Activated naive CD8-positive, alpha-beta T cell (primary cell): ENCODE data around the gene RSF1.
"Not testable (repeated sequence)": the region's sequence is repeated elsewhere in the genome, so short reads cannot be mapped to it uniquely, and the experiment has no call there.

ENCODE experiments used
- H3K27ac Mint-ChIP-seq: one replicate; pipeline ENCODE4 v1.8.0; 2021; ENCODE audit warnings: mixed read lengths
- H3K27me3 Mint-ChIP-seq: one replicate; pipeline ENCODE4 v1.8.0; 2021; ENCODE audit warnings: mixed read lengths
- H3K36me3 Mint-ChIP-seq: one replicate; pipeline ENCODE4 v1.8.0; 2021; ENCODE audit warnings: mixed read lengths
- H3K4me1 Mint-ChIP-seq: one replicate; pipeline ENCODE4 v1.8.0; 2021; ENCODE audit warnings: low read depth, mixed read lengths
- H3K4me3 Mint-ChIP-seq: one replicate; pipeline ENCODE4 v1.8.0; 2021; ENCODE audit warnings: mild to moderate bottlenecking, mixed read lengths
- H3K9me3 Mint-ChIP-seq: one replicate; pipeline ENCODE4 v1.8.0; 2021; ENCODE audit warnings: low read depth, mixed read lengths

The RSF1 gene

GRCh38 chr11:77658213-77659013, 162.1 kb downstream of the RSF1 start:
- H3K4me1 Mint-ChIP-seq: no peaks in the 10 kb centered on the region
- H3K27ac Mint-ChIP-seq: no peak overlapping the region
- H3K36me3 Mint-ChIP-seq: no peaks in the 10 kb centered on the region
- no peaks in the 10 kb centered on the region for H3K27me3 Mint-ChIP-seq
- no peak overlapping the region for H3K4me3 Mint-ChIP-seq
- no peaks in the 10 kb centered on the region for H3K9me3 Mint-ChIP-seq

- Mint-ChIP-seq H3K9me3 (no peaks in the 10 kb centered on the region), H3K27me3 (no peaks in the 10 kb centered on the region), H3K27ac (no peak overlapping the region), H3K4me1 (no peaks in the 10 kb centered on the region), H3K36me3 (no peaks in the 10 kb centered on the region), H3K4me3 (no peak overlapping the region)
Observed at GRCh38 chr11:77656362-77656761, 164.2 kb downstream of the RSF1 start.

GRCh38 chr11:77654770-77655434, 165.6 kb downstream of the RSF1 start:
- Mint-ChIP-seq H3K36me3 (no peaks in the 10 kb centered on the region), H3K27ac (no peak overlapping the region), H3K9me3 (no peaks in the 10 kb centered on the region), H3K4me1 (no peaks in the 10 kb centered on the region), H3K27me3 (peaks cover 2% of the 10 kb centered on the region), H3K4me3 (no peak overlapping the region)

- Mint-ChIP-seq H3K9me3 (no peaks in the 10 kb centered on the region), H3K4me1 (no peaks in the 10 kb centered on the region), H3K4me3 (no peak overlapping the region), H3K27me3 (peaks cover 7% of the 10 kb centered on the region), H3K27ac (no peak overlapping the region), H3K36me3 (no peaks in the 10 kb centered on the region)
Observed at GRCh38 chr11:77650123-77650522, 170.4 kb downstream of the RSF1 start.

GRCh38 chr11:77647654-77648305, 172.7 kb downstream of the RSF1 start:
- Mint-ChIP-seq H3K4me1 (no peaks in the 10 kb centered on the region), H3K4me3 (no peak overlapping the region), H3K9me3 (no peaks in the 10 kb centered on the region), H3K36me3 (no peaks in the 10 kb centered on the region), H3K27ac (no peak overlapping the region), H3K27me3 (peaks cover 9% of the 10 kb centered on the region)

GRCh38 chr11:77644887-77645286, 175.6 kb downstream of the RSF1 start:
- peaks cover 8% of the 10 kb centered on the region for H3K27me3 Mint-ChIP-seq
- H3K4me1 Mint-ChIP-seq: no peaks in the 10 kb centered on the region
- no peak overlapping the region for H3K27ac Mint-ChIP-seq
- H3K4me3 Mint-ChIP-seq: no peak overlapping the region
- peaks cover 3% of the 10 kb centered on the region for H3K36me3 Mint-ChIP-seq
- no peaks in the 10 kb centered on the region for H3K9me3 Mint-ChIP-seq

- no peaks in the 10 kb centered on the region for H3K9me3 Mint-ChIP-seq
- H3K4me1 Mint-ChIP-seq: peaks cover 7% of the 10 kb centered on the region
- no peak overlapping the region for H3K4me3 Mint-ChIP-seq
- peaks cover 7% of the 10 kb centered on the region for H3K27me3 Mint-ChIP-seq
- peaks cover 5% of the 10 kb centered on the region for H3K36me3 Mint-ChIP-seq
- H3K27ac Mint-ChIP-seq: no peak overlapping the region
Observed at GRCh38 chr11:77642228-77642627, 178.3 kb downstream of the RSF1 start.

- H3K27me3 Mint-ChIP-seq: no peaks in the 10 kb centered on the region
- peak within 1 kb of the TSS; percentile 99 for H3K27ac Mint-ChIP-seq
- H3K4me3 Mint-ChIP-seq: peak within 1 kb of the TSS; percentile 96
- H3K36me3 Mint-ChIP-seq: peaks cover 13% of the 10 kb centered on the region
- peaks cover 40% of the 10 kb centered on the region for H3K4me1 Mint-ChIP-seq
- H3K9me3 Mint-ChIP-seq: no peaks in the 10 kb centered on the region
Observed at GRCh38 chr11:77637345-77638165, 183.0 kb downstream of the RSF1 start, which contains the start of gene CLNS1A. CLNS1A (minus strand) TSS chr11:77637794; CDS start chr11:77637714, 80 bp downstream.

GRCh38 chr11:77636731-77637344, 183.7 kb downstream of the RSF1 start:
- no peaks in the 10 kb centered on the region for H3K9me3 Mint-ChIP-seq
- H3K36me3 Mint-ChIP-seq: peaks cover 15% of the 10 kb centered on the region
- peak overlapping the region; percentile 99 for H3K27ac Mint-ChIP-seq
- no peaks in the 10 kb centered on the region for H3K27me3 Mint-ChIP-seq
- H3K4me3 Mint-ChIP-seq: peak overlapping the region; percentile 96
- H3K4me1 Mint-ChIP-seq: peaks cover 45% of the 10 kb centered on the region

GRCh38 chr11:77633926-77634325, 186.6 kb downstream of the RSF1 start:
- Mint-ChIP-seq H3K4me3 (peak overlapping the region; percentile 20), H3K27ac (peak overlapping the region; percentile 64), H3K4me1 (peaks cover 58% of the 10 kb centered on the region)

GRCh38 chr11:77630157-77630710, 190.3 kb downstream of the RSF1 start:
- H3K4me3 Mint-ChIP-seq: no peak overlapping the region
- H3K36me3 Mint-ChIP-seq: peaks cover 8% of the 10 kb centered on the region
- H3K27me3 Mint-ChIP-seq: no peaks in the 10 kb centered on the region
- H3K27ac Mint-ChIP-seq: peak overlapping the region; percentile 12
- peaks cover 42% of the 10 kb centered on the region for H3K4me1 Mint-ChIP-seq
- no peaks in the 10 kb centered on the region for H3K9me3 Mint-ChIP-seq

More at GRCh38 chr11:77633926-77634325, 186.6 kb downstream of the RSF1 start:
- H3K27me3 Mint-ChIP-seq, H3K9me3 Mint-ChIP-seq: not testable (repeated sequence)
- H3K36me3 Mint-ChIP-seq: peaks cover 12% of the 10 kb centered on the region

GRCh38 chr11:77619576-77620198, 200.8 kb downstream of the RSF1 start:
- Mint-ChIP-seq H3K4me3 (no peak overlapping the region), H3K36me3 (peaks cover 16% of the 10 kb centered on the region), H3K9me3 (no peaks in the 10 kb centered on the region), H3K27ac (no peak overlapping the region), H3K4me1 (no peaks in the 10 kb centered on the region), H3K27me3 (no peaks in the 10 kb centered on the region)

GRCh38 chr11:77617892-77618291, 202.6 kb downstream of the RSF1 start:
- Mint-ChIP-seq H3K4me3 (no peak overlapping the region), H3K27me3 (no peaks in the 10 kb centered on the region), H3K9me3 (no peaks in the 10 kb centered on the region), H3K27ac (no peak overlapping the region), H3K4me1 (no peaks in the 10 kb centered on the region), H3K36me3 (peaks cover 14% of the 10 kb centered on the region)
